Neural progenitor cell (in vitro differentiated cells): Measurements from ENCODE around the gene ZFAND6.

Experiments
- CTCF ChIP-seq: fragments of 200-600 bp; sonication (generic); IDR thresholded peaks from 2 replicates; pipeline ENCODE4 v1.5.1; 2017; ENCODE audit warnings: antibody characterized with exemption, mild to moderate bottlenecking
- EZH2 ChIP-seq: fragments of 200-600 bp; sonication (generic); IDR thresholded peaks from 2 replicates; pipeline ENCODE4 v1.6.1; 2017; ENCODE audit warnings: antibody characterized with exemption, mild to moderate bottlenecking, moderate library complexity

GRCh38 chr15:80095969-80096368 is 36.5 kb downstream of the ZFAND6 start:
- TF ChIP-seq CTCF (no peak), EZH2 (no peak)
